Esophagus muscularis mucosa (tissue), 4 donors: ENCODE results near the gene RPS17. TPM values are rescaled to one million over a fixed set of nuclear protein-coding genes. Genes with fewer than 3 reads are reported as not detected.
A peak's percentile ranks its signal among the peaks of the same experiment; 100 is the strongest.
"Not testable (repeated sequence)": the region's sequence is repeated elsewhere in the genome, so short reads cannot be mapped to it uniquely, and the experiment has no call there.

Experiments used
- DNase-seq: peaks from one replicate; pipeline ENCODE4 v3.0.0-alpha.2; 2017; ENCODE audit errors: extremely low spot score
- H3K27ac ChIP-seq, 4 donors: fragments of 200-600 bp; sonication (generic); replicated peaks in 1 of 4; 1 replicate in 3 of 4; 2 replicates in 1 of 4; pipeline ENCODE4 v1.5.1; 2016 to 2019; ENCODE audit warnings: mild to moderate bottlenecking in 1 of 4
- H3K27me3 ChIP-seq, 4 donors: fragments of 200-600 bp; sonication (generic); one replicate each; pipeline versions ENCODE4 v1.5.1 to v1.6.0; 2016 to 2019
- H3K36me3 ChIP-seq, 4 donors: fragments of 200-600 bp; sonication (generic); one replicate each; pipeline ENCODE4 v1.5.1; 2016 to 2019
- H3K4me1 ChIP-seq, 4 donors: fragments of 200-600 bp; sonication (generic); one replicate each; pipeline ENCODE4 v1.5.1; 2016 to 2019
- H3K4me3 ChIP-seq, 4 donors: fragments of 200-600 bp; sonication (generic); 1 replicate in 2 of 4; 2 replicates in 2 of 4; pipeline ENCODE4 v1.5.1; 2016 to 2019; ENCODE audit warnings: mild to moderate bottlenecking in 4 of 4, moderate library complexity in 1 of 4
- H3K9me3 ChIP-seq, 4 donors: fragments of 200-600 bp; sonication (generic); 1 replicate in 3 of 4; 2 replicates in 1 of 4; pipeline ENCODE4 v1.5.1; 2016 to 2019
- CTCF ChIP-seq, 3 experiments: fragments of 200-600 bp in 2 of 3; fragments of 450-650 bp in 1 of 3; sonication (generic) in 2 of 3; IDR thresholded peaks; one replicate each; pipeline ENCODE4 v1.5.1; 2017 to 2019; ENCODE audit warnings: antibody characterized with exemption in 3 of 3, mild to moderate bottlenecking in 2 of 3, moderate library complexity in 1 of 3
- EP300 ChIP-seq: sonication (generic); formaldehyde crosslinking; IDR thresholded peaks from one replicate; pipeline ENCODE4 v1.6.1; 2017; ENCODE audit warnings: antibody characterized with exemption
- POLR2A ChIP-seq: fragments of 450-650 bp; IDR thresholded peaks from one replicate; pipeline ENCODE4 v1.6.1; 2017; ENCODE audit warnings: antibody characterized with exemption, moderate library complexity, mild to moderate bottlenecking, low read depth
- POLR2AphosphoS5 ChIP-seq, 2 donors: sonication (generic); formaldehyde crosslinking; IDR thresholded peaks; one replicate each; pipeline ENCODE4 v1.6.1; 2017; ENCODE audit warnings: antibody characterized with exemption in 2 of 2
- WGBS: methylation state at CpG from one replicate; pipeline ENCODE4 v1.1.5; 2018; 5-methylcytosine and 5-hydroxymethylcytosine counted together
- intact Hi-C: fragments of 100-400 bp; cut with DNase I; formaldehyde crosslinking; loops from one replicate; pipeline ENCODE4 v1.15.1; 2023
- total RNA-seq, 4 donors: library from RNA; depleted of rRNA; stranded (reverse); fragments of >200 nt; gene quantifications; one replicate each; pipeline versions ENCODE4 v1.1.0 to v1.2.1, GENCODE V29; 2016

Gene RPS17
- total RNA-seq, 4 donors from 2014 or later: 1,410 to 2,934 (median 1,998) TPM

GRCh38 chr15:82530606-82531379, 9.5 kb downstream of the RPS17 start:
- H3K27me3 ChIP-seq: no peaks in the 10 kb centered on the region
- no peak for DNase-seq
- peaks cover 7 to 11% (median 8%) of the 10 kb centered on the region in 4 donors for H3K4me1 ChIP-seq
- TF ChIP-seq CTCF (IDR thresholded peaks at IDR 0.05) (peak; percentile 72 to 79 (median 76)), EP300 (no peak), POLR2A (no peak), POLR2AphosphoS5 (IDR thresholded peaks at IDR 0.05) (peak in 1 of 2 donors; percentile 24)
- H3K9me3 ChIP-seq: no peaks in the 10 kb centered on the region
- H3K4me3 ChIP-seq: peak overlapping the region in 3 of 4 donors; percentile 15 to 50 (median 27)
- 20% methylated on average over 3 of the region's 10 CpGs for WGBS
- intact Hi-C loops: no loop called here
- peaks cover 7 to 36% (median 26%) of the 10 kb centered on the region in 4 donors for H3K36me3 ChIP-seq
- no peak overlapping the region for H3K27ac ChIP-seq

- H3K27ac ChIP-seq: no peak overlapping the region
- no peak for DNase-seq
- TF ChIP-seq POLR2AphosphoS5 (IDR thresholded peaks at IDR 0.05): no peak
- no peak for TF ChIP-seq CTCF (IDR thresholded peaks at IDR 0.05)
- no peak for TF ChIP-seq POLR2A
- TF ChIP-seq EP300: no peak
- H3K9me3 ChIP-seq: no peaks in the 10 kb centered on the region
- H3K4me1 ChIP-seq: peaks cover 7 to 11% (median 8%) of the 10 kb centered on the region in 4 donors
- H3K36me3 ChIP-seq: peaks cover under 1 to 28% (median 18%) of the 10 kb centered on the region in 4 donors
- H3K27me3 ChIP-seq: no peaks in the 10 kb centered on the region
- H3K4me3 ChIP-seq: no peak overlapping the region
- intact Hi-C loops: no loop called here
- 90% methylated on average over 3 of the region's 3 CpGs for WGBS
Observed at GRCh38 chr15:82530006-82530405, 10.3 kb downstream of the RPS17 start.

GRCh38 chr15:82513587-82513986, 26.7 kb downstream of the RPS17 start:
- H3K4me1 ChIP-seq, H3K36me3 ChIP-seq, H3K9me3 ChIP-seq, intact Hi-C loops, H3K27ac ChIP-seq, DNase-seq, H3K27me3 ChIP-seq: not testable (repeated sequence)
- no CpG with 5 or more reads among the region's 48 CpGs for WGBS
- peak overlapping the region in 1 of 4 donors; percentile 36 for H3K4me3 ChIP-seq

- H3K36me3 ChIP-seq, H3K4me3 ChIP-seq, H3K27me3 ChIP-seq, H3K27ac ChIP-seq, DNase-seq, H3K4me1 ChIP-seq, H3K9me3 ChIP-seq, intact Hi-C loops: not testable (repeated sequence)
- WGBS: 93% methylated on average over 4 of the region's 4 CpGs
Observed at GRCh38 chr15:82507693-82508092, 32.6 kb downstream of the RPS17 start.

GRCh38 chr15:82507087-82507486, 33.2 kb downstream of the RPS17 start:
- DNase-seq, intact Hi-C loops, H3K27ac ChIP-seq, H3K27me3 ChIP-seq, H3K9me3 ChIP-seq, H3K4me1 ChIP-seq, H3K36me3 ChIP-seq, H3K4me3 ChIP-seq: not testable (repeated sequence)
- WGBS: 90% methylated on average over 1 of the region's 1 CpG

GRCh38 chr15:82505842-82506241, 34.4 kb downstream of the RPS17 start:
- DNase-seq, intact Hi-C loops, H3K9me3 ChIP-seq, H3K27me3 ChIP-seq, H3K4me3 ChIP-seq, H3K4me1 ChIP-seq, H3K36me3 ChIP-seq, H3K27ac ChIP-seq: not testable (repeated sequence)
- no CpG with 5 or more reads among the region's 3 CpGs for WGBS

GRCh38 chr15:82504074-82504473, 36.2 kb downstream of the RPS17 start:
- DNase-seq, H3K36me3 ChIP-seq, H3K27ac ChIP-seq, H3K9me3 ChIP-seq, H3K27me3 ChIP-seq, intact Hi-C loops, H3K4me3 ChIP-seq, H3K4me1 ChIP-seq: not testable (repeated sequence)
- 71% methylated on average over 1 of the region's 3 CpGs for WGBS
